OCI-LY7 (cell line): ENCODE data around the gene MS4A5. TPM values are rescaled to one million over a fixed set of nuclear protein-coding genes. Genes with fewer than 3 reads are reported as not detected.

ENCODE experiments used
- BruUV-seq: library from RNA; stranded (reverse); fragments of 400-500 nt; replicated peaks from 2 replicates; lab custom pipeline; 2021; lab: Mats Ljungman, UMichigan
- CTCF ChIA-PET: fragments of 300-600 bp; sonication (Branson Sonifier 250); formaldehyde crosslinking; loops from one replicate; lab custom pipeline; 2022; ENCODE audit warnings: antibody characterized with exemption; ENCODE audit not compliant: unreplicated experiment; lab: Charles Lee
- POLR2A ChIA-PET: fragments of 300-600 bp; sonication (Branson Sonifier 250); formaldehyde crosslinking; loops from one replicate; lab custom pipeline; 2022; ENCODE audit warnings: antibody characterized with exemption; lab: Charles Lee
- DNase-seq: peaks from one replicate; pipeline ENCODE4 v3.0.0-alpha.2; 2015; ENCODE audit warnings: low spot score
- H2AFZ ChIP-seq: fragments of 200-600 bp; sonication (generic), shearing (Covaris generic); 2 replicates; pipeline ENCODE4 v1.6.1; 2014; ENCODE audit warnings: mild to moderate bottlenecking, antibody characterized with exemption, low read length, moderate library complexity
- H3K27ac ChIP-seq: fragments of 200-600 bp; sonication (generic); 2 replicates; pipeline ENCODE4 v1.5.1; 2014; ENCODE audit warnings: mixed run types, low read depth, mild to moderate bottlenecking, moderate library complexity, low read length, inconsistent platforms; ENCODE audit not compliant: poor library complexity, severe bottlenecking
- H3K36me3 ChIP-seq: fragments of 200-600 bp; sonication (generic); 2 replicates; pipeline ENCODE4 v1.6.1; 2014; ENCODE audit warnings: mild to moderate bottlenecking, antibody characterized with exemption, low read length, moderate library complexity, mixed read lengths; ENCODE audit not compliant: insufficient read depth
- H3K4me1 ChIP-seq: fragments of 200-600 bp; sonication (generic); 2 replicates; pipeline ENCODE4 v1.5.1; 2014; ENCODE audit warnings: mild to moderate bottlenecking, low read length; ENCODE audit not compliant: insufficient read depth, poor library complexity, severe bottlenecking
- H3K4me2 ChIP-seq: fragments of 200-600 bp; sonication (generic); 2 replicates; pipeline ENCODE4 v1.6.1; 2014; ENCODE audit warnings: mild to moderate bottlenecking, low read length
- H3K4me3 ChIP-seq: fragments of 200-600 bp; sonication (generic); 2 replicates; pipeline ENCODE4 v1.5.1; 2014; ENCODE audit warnings: mild to moderate bottlenecking, low read depth, low read length; ENCODE audit not compliant: poor library complexity, severe bottlenecking
- H3K79me2 ChIP-seq: fragments of 200-600 bp; sonication (generic); 2 replicates; pipeline ENCODE4 v1.6.1; 2016; ENCODE audit warnings: low read depth, mild to moderate bottlenecking, low read length, moderate library complexity, mixed read lengths; ENCODE audit not compliant: insufficient read depth
- H3K9me2 ChIP-seq: fragments of 200-600 bp; sonication (generic); 2 replicates; pipeline ENCODE4 v1.6.1; 2016; ENCODE audit warnings: mild to moderate bottlenecking, low read length, mixed read lengths; ENCODE audit not compliant: insufficient read depth
- H3K9me3 ChIP-seq: fragments of 200-600 bp; sonication (generic); 2 replicates; pipeline ENCODE4 v1.6.1; 2014; ENCODE audit warnings: mild to moderate bottlenecking, mixed run types, low read length, mixed read lengths
- H4K20me1 ChIP-seq: fragments of 200-600 bp; sonication (generic); 2 replicates; pipeline ENCODE4 v1.6.1; 2014; ENCODE audit warnings: mild to moderate bottlenecking, antibody characterized with exemption, low read length, moderate library complexity, mixed read lengths; ENCODE audit not compliant: insufficient read depth
- EZH2phosphoT487 ChIP-seq: fragments of 200-600 bp; sonication (generic); IDR thresholded peaks from 2 replicates; pipeline ENCODE4 v1.6.1; 2018; ENCODE audit warnings: low read depth, borderline replicate concordance, mild to moderate bottlenecking, mixed run types, antibody characterized with exemption, low read length, moderate library complexity, mixed read lengths
- intact Hi-C: fragments of 100-400 bp; cut with micrococcal nuclease; formaldehyde crosslinking; loops from one replicate; pipeline ENCODE4 v1.10.0; 2022; ENCODE audit not compliant: unreplicated experiment
- total RNA-seq, 2 experiments: library from RNA; depleted of rRNA in 1 of 2; stranded (reverse); fragments of >200 nt in 1 of 2; shearing (Covaris generic) in 1 of 2; gene quantifications; 2 replicates each; pipeline ENCODE4 v1.2.3, GENCODE V29; 2014 to 2022
- TF ChIP-seq, protein P1 (sequence below): fragments of 200-600 bp; sonication (generic); conservative IDR thresholded peaks from 2 replicates; pipeline ENCODE4 v1.5.1; 2014; ENCODE audit warnings: mild to moderate bottlenecking, antibody characterized with exemption, low read length, moderate library complexity, mixed read lengths

Gene MS4A5
- total RNA-seq, 2 experiments from 2014 or later, result not detected

DNA sequence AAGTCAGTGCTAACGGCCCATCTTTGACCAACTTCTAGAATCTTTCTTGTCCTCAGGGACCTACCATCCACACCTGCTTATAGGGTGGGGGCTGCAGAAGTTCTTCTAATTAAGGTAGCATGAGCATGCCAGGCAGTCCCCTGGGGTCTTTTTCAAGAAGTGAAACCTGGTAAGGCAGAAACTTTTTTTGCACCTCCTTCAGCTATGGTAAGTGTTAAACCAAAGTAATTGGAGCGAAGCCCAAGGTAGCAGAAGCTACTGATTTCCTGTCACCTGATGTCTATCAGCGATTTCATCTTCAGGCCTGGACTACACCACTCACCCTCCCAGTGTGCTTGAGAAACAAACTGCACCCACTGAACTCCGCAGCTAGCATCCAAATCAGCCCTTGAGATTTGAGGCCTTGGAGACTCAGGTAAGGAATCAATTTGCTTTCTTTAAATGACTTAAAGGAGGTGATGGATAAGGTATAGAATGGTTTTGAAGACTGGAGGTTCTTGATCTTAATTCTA is 26.2 kb downstream of the MS4A5 start, which contains the start of gene MS4A1:
MS4A1 (plus strand) TSS at position 317 of the 512 bp plus-strand sequence. CDS start 6,528 bp downstream, outside the sequence.
- peak within 1 kb of the TSS; percentile 92 for H3K4me2 ChIP-seq
- H3K9me3 ChIP-seq, result peaks cover 12% of the 10 kb centered on the region; the same call in 1 of the 2 replicates
- peaks cover 50% of the 10 kb centered on the region for H3K79me2 ChIP-seq
- H3K4me3 ChIP-seq, result peak within 1 kb of the TSS; percentile 84
- DNase-seq, result peak; percentile 100
- TF ChIP-seq, protein P1, sequence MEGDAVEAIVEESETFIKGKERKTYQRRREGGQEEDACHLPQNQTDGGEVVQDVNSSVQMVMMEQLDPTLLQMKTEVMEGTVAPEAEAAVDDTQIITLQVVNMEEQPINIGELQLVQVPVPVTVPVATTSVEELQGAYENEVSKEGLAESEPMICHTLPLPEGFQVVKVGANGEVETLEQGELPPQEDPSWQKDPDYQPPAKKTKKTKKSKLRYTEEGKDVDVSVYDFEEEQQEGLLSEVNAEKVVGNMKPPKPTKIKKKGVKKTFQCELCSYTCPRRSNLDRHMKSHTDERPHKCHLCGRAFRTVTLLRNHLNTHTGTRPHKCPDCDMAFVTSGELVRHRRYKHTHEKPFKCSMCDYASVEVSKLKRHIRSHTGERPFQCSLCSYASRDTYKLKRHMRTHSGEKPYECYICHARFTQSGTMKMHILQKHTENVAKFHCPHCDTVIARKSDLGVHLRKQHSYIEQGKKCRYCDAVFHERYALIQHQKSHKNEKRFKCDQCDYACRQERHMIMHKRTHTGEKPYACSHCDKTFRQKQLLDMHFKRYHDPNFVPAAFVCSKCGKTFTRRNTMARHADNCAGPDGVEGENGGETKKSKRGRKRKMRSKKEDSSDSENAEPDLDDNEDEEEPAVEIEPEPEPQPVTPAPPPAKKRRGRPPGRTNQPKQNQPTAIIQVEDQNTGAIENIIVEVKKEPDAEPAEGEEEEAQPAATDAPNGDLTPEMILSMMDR, result no peak
- no peak for TF ChIP-seq EZH2phosphoT487
- intact Hi-C loops, result loop anchor here (1.0 to 2.0 kb wide), 5 partner anchors 22 to 1183 kb away; partner anchors contain the start of gene MS4A7
- no TSS peak for BruUV-seq
- peak within 1 kb of the TSS; percentile 72 for H2AFZ ChIP-seq
- ChIA-PET CTCF (interaction anchor here (1.0 to 3.7 kb wide), 3 partner anchors 28 to 92 kb away, joined by 3 to 26 read pairs (median 15); no protein-coding TSS in a partner anchor), POLR2A (interaction anchor here (0.6 to 7.5 kb wide), 14 partner anchors 14 to 786 kb away, joined by 3 to 123 read pairs (median 10); partner anchors contain the start of gene MS4A7)
- H3K27ac ChIP-seq, result peak within 1 kb of the TSS; percentile 100
- H3K36me3 ChIP-seq, result peaks cover 56% of the 10 kb centered on the region
- peaks cover 27% of the 10 kb centered on the region for H4K20me1 ChIP-seq
- H3K4me1 ChIP-seq, result peaks cover 49% of the 10 kb centered on the region
- no peaks in the 10 kb centered on the region for H3K9me2 ChIP-seq

DNA sequence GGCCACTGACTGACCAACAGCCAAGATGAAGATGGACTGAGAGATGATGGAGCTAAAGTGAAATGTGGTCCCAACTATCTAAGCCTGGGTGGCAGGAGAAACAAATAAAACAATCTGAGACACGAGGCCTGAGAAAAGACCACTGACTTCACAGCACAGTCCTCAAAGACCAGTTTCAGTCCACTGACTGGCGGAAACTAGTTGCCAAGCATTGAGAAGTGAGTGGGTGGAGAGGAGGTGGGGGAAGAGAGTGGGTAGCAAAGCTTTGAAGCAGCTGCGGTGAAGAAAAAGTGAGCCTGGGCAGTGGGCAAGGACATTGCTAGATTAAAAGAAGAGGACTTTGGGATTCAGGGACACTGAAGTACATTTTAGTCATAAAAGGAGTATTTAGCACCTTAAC is 28.2 kb downstream of the MS4A5 start:
- BruUV-seq, result no TSS peak

More for the DNA sequence above, 28.2 kb downstream of the MS4A5 start:
- H4K20me1 ChIP-seq, result peaks cover 47% of the 10 kb centered on the region
- peaks cover 70% of the 10 kb centered on the region for H3K79me2 ChIP-seq
- POLR2A ChIA-PET, result interaction anchor here (1.0 to 7.5 kb wide), 13 partner anchors 9 to 108 kb away, joined by 3 to 123 read pairs (median 11); no protein-coding TSS in a partner anchor
- H3K9me2 ChIP-seq, result no peaks in the 10 kb centered on the region
- DNase-seq, result peak; percentile 72
- H2AFZ ChIP-seq, result no peak overlapping the region
- peak overlapping the region; percentile 100 for H3K27ac ChIP-seq
- intact Hi-C loops, result loop anchor here (1.0 kb wide), 1 partner anchor 42 kb away; no protein-coding TSS in a partner anchor
- H3K9me3 ChIP-seq, result peaks cover 11% of the 10 kb centered on the region; the same call in 1 of the 2 replicates
- peak overlapping the region; percentile 84 for H3K4me3 ChIP-seq
- peaks cover 74% of the 10 kb centered on the region for H3K36me3 ChIP-seq
- TF ChIP-seq EZH2phosphoT487, result no peak
- TF ChIP-seq, protein P1, result no peak
- H3K4me1 ChIP-seq, result peaks cover 67% of the 10 kb centered on the region
- H3K4me2 ChIP-seq, result peak overlapping the region; percentile 92
- CTCF ChIA-PET, result interaction anchor here (0.7 to 3.7 kb wide), 4 partner anchors 19 to 94 kb away, joined by 3 to 26 read pairs (median 12); no protein-coding TSS in a partner anchor
